ENCODE measurements around the gene DYNC1H1. TPM values are rescaled to one million over a fixed set of nuclear protein-coding genes. Genes with fewer than 3 reads are reported as not detected.

Gene DYNC1H1
- total and polyA plus RNA-seq, 2 of the 13 experiments (the other 11 are each of a cell fraction or from before 2014, with no cell fraction given): 74.4 to 239 TPM

DNA sequence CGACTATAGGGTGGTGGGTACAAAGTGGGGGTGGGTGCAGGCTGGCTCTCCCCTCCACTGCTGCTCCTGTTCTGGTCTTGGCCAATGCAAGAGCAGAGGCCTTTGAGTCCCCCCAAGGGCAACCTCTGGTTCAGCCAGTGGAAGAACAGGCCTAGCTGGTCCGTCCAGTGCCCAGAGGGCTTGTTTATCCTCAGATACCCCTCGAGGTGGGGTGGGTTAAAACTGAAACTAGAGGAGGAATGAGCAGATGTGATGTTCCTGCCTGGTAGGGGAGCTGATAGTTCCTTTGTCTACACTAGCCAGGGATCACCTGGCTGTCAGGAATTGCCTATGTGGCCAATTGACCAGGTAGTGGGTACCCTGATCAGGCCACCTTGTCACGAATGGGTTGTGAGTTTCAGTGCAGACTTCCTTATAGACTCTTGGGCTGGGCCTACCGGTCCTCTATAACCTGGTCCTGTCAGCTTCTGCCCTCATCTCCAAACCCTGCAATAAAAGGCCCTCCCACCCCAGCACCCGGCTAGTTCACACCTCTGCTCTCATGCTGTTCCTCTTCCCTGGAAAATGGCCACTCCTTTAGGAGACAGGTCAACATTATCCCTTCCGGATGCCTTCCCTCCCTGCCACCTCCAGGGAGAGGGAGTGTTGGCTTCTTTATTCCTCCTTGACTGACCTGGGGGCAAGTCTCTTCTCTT is 133.2 kb downstream of the DYNC1H1 start (continued):
- TF ChIP-seq, protein P1, sequence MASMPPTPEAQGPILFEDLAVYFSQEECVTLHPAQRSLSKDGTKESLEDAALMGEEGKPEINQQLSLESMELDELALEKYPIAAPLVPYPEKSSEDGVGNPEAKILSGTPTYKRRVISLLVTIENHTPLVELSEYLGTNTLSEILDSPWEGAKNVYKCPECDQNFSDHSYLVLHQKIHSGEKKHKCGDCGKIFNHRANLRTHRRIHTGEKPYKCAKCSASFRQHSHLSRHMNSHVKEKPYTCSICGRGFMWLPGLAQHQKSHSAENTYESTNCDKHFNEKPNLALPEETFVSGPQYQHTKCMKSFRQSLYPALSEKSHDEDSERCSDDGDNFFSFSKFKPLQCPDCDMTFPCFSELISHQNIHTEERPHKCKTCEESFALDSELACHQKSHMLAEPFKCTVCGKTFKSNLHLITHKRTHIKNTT (CRISPR knock-in tag; IDR thresholded peaks at IDR 0.05): no peak
- TF ChIP-seq, protein P2, sequence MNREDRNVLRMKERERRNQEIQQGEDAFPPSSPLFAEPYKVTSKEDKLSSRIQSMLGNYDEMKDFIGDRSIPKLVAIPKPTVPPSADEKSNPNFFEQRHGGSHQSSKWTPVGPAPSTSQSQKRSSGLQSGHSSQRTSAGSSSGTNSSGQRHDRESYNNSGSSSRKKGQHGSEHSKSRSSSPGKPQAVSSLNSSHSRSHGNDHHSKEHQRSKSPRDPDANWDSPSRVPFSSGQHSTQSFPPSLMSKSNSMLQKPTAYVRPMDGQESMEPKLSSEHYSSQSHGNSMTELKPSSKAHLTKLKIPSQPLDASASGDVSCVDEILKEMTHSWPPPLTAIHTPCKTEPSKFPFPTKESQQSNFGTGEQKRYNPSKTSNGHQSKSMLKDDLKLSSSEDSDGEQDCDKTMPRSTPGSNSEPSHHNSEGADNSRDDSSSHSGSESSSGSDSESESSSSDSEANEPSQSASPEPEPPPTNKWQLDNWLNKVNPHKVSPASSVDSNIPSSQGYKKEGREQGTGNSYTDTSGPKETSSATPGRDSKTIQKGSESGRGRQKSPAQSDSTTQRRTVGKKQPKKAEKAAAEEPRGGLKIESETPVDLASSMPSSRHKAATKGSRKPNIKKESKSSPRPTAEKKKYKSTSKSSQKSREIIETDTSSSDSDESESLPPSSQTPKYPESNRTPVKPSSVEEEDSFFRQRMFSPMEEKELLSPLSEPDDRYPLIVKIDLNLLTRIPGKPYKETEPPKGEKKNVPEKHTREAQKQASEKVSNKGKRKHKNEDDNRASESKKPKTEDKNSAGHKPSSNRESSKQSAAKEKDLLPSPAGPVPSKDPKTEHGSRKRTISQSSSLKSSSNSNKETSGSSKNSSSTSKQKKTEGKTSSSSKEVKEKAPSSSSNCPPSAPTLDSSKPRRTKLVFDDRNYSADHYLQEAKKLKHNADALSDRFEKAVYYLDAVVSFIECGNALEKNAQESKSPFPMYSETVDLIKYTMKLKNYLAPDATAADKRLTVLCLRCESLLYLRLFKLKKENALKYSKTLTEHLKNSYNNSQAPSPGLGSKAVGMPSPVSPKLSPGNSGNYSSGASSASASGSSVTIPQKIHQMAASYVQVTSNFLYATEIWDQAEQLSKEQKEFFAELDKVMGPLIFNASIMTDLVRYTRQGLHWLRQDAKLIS (CRISPR knock-in tag; IDR thresholded peaks at IDR 0.05): no peak

DNA sequence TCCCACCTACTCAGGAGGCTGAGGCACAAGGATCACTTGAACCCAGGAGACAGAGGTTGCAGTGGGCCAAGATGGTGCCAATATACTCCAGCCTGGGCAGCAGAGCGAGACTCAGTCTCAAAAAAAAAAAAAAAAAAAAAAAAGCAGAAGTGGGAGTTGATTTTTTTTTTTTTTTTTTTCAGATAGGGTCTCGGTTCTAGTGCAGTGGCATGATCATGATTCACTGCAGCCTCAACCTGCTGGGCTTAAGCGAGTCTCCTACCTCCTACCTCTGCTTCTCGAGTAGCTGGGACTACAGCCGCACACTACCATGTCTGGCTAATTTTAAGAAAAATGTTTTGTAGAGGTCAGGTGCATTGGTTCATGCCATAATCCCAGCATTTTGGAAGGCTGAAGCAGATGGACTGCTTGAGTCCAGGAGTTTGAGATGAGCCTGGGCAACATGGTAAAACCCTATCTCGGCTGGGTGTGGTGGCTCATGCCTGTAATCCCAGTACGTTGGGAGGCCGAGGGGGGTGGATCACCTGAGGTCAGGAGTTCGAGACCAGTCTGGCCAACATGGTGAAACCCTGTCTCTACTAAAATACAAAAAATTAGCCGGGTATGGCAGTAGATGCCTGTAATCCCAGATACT is 138.8 kb downstream of the DYNC1H1 start:
- H3K79me2 ChIP-seq (ENCODE audit: insufficient read depth, low read length): no peaks in the 10 kb centered on the region
- H3K4me2 ChIP-seq (ENCODE audit: low read depth, low read length): no peak overlapping the region
- in situ Hi-C loops (cut with HindIII; ENCODE audit: extremely low pct_ligation_motif_present, low pct_unique_long_range_greater_than_20kb) (no loop called here), intact Hi-C loops (cut with micrococcal nuclease; ENCODE audit: unreplicated experiment) (no loop called here)
- no peak overlapping the region for H3K9ac ChIP-seq (ENCODE audit: insufficient read depth, low read depth, low read length)
- H3K4me1 ChIP-seq (ENCODE audit: insufficient read depth, low read length): 0 out of 2 replicates have a peak, but pooled peaks cover 5% of the 10 kb centered on the region
- no peaks in the 10 kb centered on the region for H4K20me1 ChIP-seq (ENCODE audit: insufficient read depth, low read length)
- no peak for DNase-seq (ENCODE audit: low spot score)
- no TSS peak for BruUV-seq (replicated peaks)
- H3K9me3 ChIP-seq (ENCODE audit: low read length): no peaks in the 10 kb centered on the region
- no peak for ATAC-seq
- no peak for FAIRE-seq
- no peak overlapping the region for H3K27ac ChIP-seq (ENCODE audit: extremely low read length, insufficient read depth, low read length)
- no peaks in the 10 kb centered on the region; a peak in 2 of 5 replicates for H3K27me3 ChIP-seq (ENCODE audit: control insufficient read depth in 1 of 2, insufficient read depth in 2 of 2, low read length in 2 of 2)
- H2AFZ ChIP-seq (ENCODE audit: low read length): no peak overlapping the region
- POLR2A ChIA-PET: no interaction called here
- CTCF ChIA-PET (ENCODE audit: low intra/inter-chr PET ratio, low total read pairs): no interaction called here
- H3K36me3 ChIP-seq (replicated peaks in 1 of 2; ENCODE audit: control insufficient read depth in 1 of 2, insufficient read depth in 2 of 2, low read length in 2 of 2): no peaks in the 10 kb centered on the region
- H3K4me3 ChIP-seq (replicated peaks in 1 of 3; ENCODE audit: insufficient read depth in 1 of 3, low read depth in 2 of 3, low read length in 3 of 3): no peak overlapping the region
- 46% methylated on average over 10 of the region's 10 CpGs for WGBS (ENCODE audit: low lambda C conversion rate)
- TF ChIP-seq ZZZ3 (CRISPR knock-in tag; IDR thresholded peaks at IDR 0.05; ENCODE audit: borderline replicate concordance) (no peak), REXO4 (CRISPR knock-in tag; IDR thresholded peaks at IDR 0.05; ENCODE audit: borderline replicate concordance) (no peak), ZNF253 (CRISPR knock-in tag; IDR thresholded peaks at IDR 0.05; ENCODE audit: borderline replicate concordance) (no peak)
- TF ChIP-seq, protein P3, sequence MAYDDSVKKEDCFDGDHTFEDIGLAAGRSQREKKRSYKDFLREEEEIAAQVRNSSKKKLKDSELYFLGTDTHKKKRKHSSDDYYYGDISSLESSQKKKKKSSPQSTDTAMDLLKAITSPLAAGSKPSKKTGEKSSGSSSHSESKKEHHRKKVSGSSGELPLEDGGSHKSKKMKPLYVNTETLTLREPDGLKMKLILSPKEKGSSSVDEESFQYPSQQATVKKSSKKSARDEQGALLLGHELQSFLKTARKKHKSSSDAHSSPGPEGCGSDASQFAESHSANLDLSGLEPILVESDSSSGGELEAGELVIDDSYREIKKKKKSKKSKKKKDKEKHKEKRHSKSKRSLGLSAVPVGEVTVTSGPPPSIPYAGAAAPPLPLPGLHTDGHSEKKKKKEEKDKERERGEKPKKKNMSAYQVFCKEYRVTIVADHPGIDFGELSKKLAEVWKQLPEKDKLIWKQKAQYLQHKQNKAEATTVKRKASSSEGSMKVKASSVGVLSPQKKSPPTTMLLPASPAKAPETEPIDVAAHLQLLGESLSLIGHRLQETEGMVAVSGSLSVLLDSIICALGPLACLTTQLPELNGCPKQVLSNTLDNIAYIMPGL (CRISPR knock-in tag; IDR thresholded peaks at IDR 0.05; ENCODE audit: borderline replicate concordance in 1 of 2, low read depth in 1 of 2): no peak
- TF ChIP-seq, protein P4, sequence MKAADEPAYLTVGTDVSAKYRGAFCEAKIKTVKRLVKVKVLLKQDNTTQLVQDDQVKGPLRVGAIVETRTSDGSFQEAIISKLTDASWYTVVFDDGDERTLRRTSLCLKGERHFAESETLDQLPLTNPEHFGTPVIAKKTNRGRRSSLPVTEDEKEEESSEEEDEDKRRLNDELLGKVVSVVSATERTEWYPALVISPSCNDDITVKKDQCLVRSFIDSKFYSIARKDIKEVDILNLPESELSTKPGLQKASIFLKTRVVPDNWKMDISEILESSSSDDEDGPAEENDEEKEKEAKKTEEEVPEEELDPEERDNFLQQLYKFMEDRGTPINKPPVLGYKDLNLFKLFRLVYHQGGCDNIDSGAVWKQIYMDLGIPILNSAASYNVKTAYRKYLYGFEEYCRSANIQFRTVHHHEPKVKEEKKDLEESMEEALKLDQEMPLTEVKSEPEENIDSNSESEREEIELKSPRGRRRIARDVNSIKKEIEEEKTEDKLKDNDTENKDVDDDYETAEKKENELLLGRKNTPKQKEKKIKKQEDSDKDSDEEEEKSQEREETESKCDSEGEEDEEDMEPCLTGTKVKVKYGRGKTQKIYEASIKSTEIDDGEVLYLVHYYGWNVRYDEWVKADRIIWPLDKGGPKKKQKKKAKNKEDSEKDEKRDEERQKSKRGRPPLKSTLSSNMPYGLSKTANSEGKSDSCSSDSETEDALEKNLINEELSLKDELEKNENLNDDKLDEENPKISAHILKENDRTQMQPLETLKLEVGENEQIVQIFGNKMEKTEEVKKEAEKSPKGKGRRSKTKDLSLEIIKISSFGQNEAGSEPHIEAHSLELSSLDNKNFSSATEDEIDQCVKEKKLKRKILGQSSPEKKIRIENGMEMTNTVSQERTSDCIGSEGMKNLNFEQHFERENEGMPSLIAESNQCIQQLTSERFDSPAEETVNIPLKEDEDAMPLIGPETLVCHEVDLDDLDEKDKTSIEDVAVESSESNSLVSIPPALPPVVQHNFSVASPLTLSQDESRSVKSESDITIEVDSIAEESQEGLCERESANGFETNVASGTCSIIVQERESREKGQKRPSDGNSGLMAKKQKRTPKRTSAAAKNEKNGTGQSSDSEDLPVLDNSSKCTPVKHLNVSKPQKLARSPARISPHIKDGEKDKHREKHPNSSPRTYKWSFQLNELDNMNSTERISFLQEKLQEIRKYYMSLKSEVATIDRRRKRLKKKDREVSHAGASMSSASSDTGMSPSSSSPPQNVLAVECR (CRISPR knock-in tag; IDR thresholded peaks at IDR 0.05; ENCODE audit: borderline replicate concordance): no peak
